Measurements from ENCODE around the gene ARHGAP25.

GRCh38 chr2:68809324-68810240 lies 75.0 kb downstream of the ARHGAP25 start:
- TF ChIP-seq POLR2A (IDR thresholded peaks at IDR 0.05) (no peak), CTCF (IDR thresholded peaks at IDR 0.05) (no peak)

Measured in thyroid gland (tissue), 4 donors.